Hindlimb muscle (tissue), 1 donor: ENCODE data around the gene PPP1R12A. TPM values are rescaled to one million over a fixed set of nuclear protein-coding genes. Genes with fewer than 3 reads are reported as not detected.
"Not testable (repeated sequence)": the region's sequence is repeated elsewhere in the genome, so short reads cannot be mapped to it uniquely, and the experiment has no call there.

ENCODE experiments used
- DNase-seq: peaks from one replicate; pipeline ENCODE4 v3.0.0-alpha.2; 2013
- polyA plus RNA-seq: library from polyadenylated mRNA; unstranded; fragments of 120-200 nt; gene quantifications from one replicate; pipeline ENCODE4 v1.2.1, GENCODE V29; 2013; ENCODE audit not compliant: insufficient read length

Gene PPP1R12A
- polyA plus RNA-seq, 1 donor = 59.2 TPM

GRCh38 chr12:79891506-79892162 lies 43.3 kb downstream of the PPP1R12A start:
- DNase-seq = no peak

GRCh38 chr12:79887890-79888289 lies 47.0 kb downstream of the PPP1R12A start:
- no peak for DNase-seq

GRCh38 chr12:79886917-79887519 lies 47.9 kb downstream of the PPP1R12A start:
- no peak for DNase-seq

GRCh38 chr12:79885911-79886490 lies 48.9 kb downstream of the PPP1R12A start:
- no peak for DNase-seq

- no peak for DNase-seq
Observed at GRCh38 chr12:79884401-79885006, 50.4 kb downstream of the PPP1R12A start.

- DNase-seq = no peak
Observed at GRCh38 chr12:79883216-79883615, 51.7 kb downstream of the PPP1R12A start.

- no peak for DNase-seq
Observed at GRCh38 chr12:79881351-79881750, 53.5 kb downstream of the PPP1R12A start.

- not testable (repeated sequence) for DNase-seq
Observed at GRCh38 chr12:79878506-79878905, 56.4 kb downstream of the PPP1R12A start.

GRCh38 chr12:79877246-79877645 lies 57.7 kb downstream of the PPP1R12A start:
- no peak for DNase-seq

- DNase-seq = no peak
Observed at GRCh38 chr12:79874665-79875064, 60.2 kb downstream of the PPP1R12A start.

- no peak for DNase-seq
Observed at GRCh38 chr12:79873201-79873600, 61.7 kb downstream of the PPP1R12A start.

- DNase-seq = no peak
Observed at GRCh38 chr12:79871621-79872020, 63.3 kb downstream of the PPP1R12A start.

GRCh38 chr12:79870916-79871315 lies 64.0 kb downstream of the PPP1R12A start:
- DNase-seq = no peak

- DNase-seq = no peak
Observed at GRCh38 chr12:79859646-79860045, 75.3 kb downstream of the PPP1R12A start.

- DNase-seq = no peak
Observed at GRCh38 chr12:79858518-79858917, 76.4 kb downstream of the PPP1R12A start.

- DNase-seq = no peak
Observed at GRCh38 chr12:79857675-79858074, 77.2 kb downstream of the PPP1R12A start.

GRCh38 chr12:79850610-79851299 lies 84.1 kb downstream of the PPP1R12A start:
- no peak for DNase-seq

GRCh38 chr12:79848339-79848738 lies 86.6 kb downstream of the PPP1R12A start:
- peak; percentile 11 for DNase-seq

- DNase-seq = no peak
Observed at GRCh38 chr12:79847417-79847816, 87.5 kb downstream of the PPP1R12A start.

- no peak for DNase-seq
Observed at GRCh38 chr12:79844693-79845092, 90.2 kb downstream of the PPP1R12A start.

GRCh38 chr12:79843978-79844377 lies 90.9 kb downstream of the PPP1R12A start:
- no peak for DNase-seq

- DNase-seq = no peak
Observed at GRCh38 chr12:79842630-79843029, 92.3 kb downstream of the PPP1R12A start.

- no peak for DNase-seq
Observed at GRCh38 chr12:79841878-79842265, 93.0 kb downstream of the PPP1R12A start.
